ENCODE results near the gene CRLF2. TPM values are rescaled to one million over a fixed set of nuclear protein-coding genes. Genes with fewer than 3 reads are reported as not detected.
"Not testable (repeated sequence)": the region's sequence is repeated elsewhere in the genome, so short reads cannot be mapped to it uniquely, and the experiment has no call there.

The CRLF2 gene
- total and polyA plus RNA-seq, 2 donors (not counting 3 experiments of a cell fraction or from before 2014, with no cell fraction given) = not detected

GRCh38 chrX:1231850-1232465 is 19.5 kb upstream of the CRLF2 start:
- Histone ChIP-seq H3K4me2 (ENCODE audit: insufficient read depth, low read length) (no peak overlapping the region), H3K36me3 (ENCODE audit: control insufficient read depth in 2 of 2, extremely low read depth in 1 of 2, insufficient read depth in 2 of 2, low read length in 2 of 2) (no peaks in the 10 kb centered on the region), H4K20me1 (replicated peaks; ENCODE audit: control insufficient read depth, extremely low read depth, insufficient read depth, low read length) (no peaks in the 10 kb centered on the region), H2AFZ (ENCODE audit: low read depth, low read length) (no peak overlapping the region), H3K9ac (replicated peaks; ENCODE audit: extremely low read depth, insufficient read depth, low read length) (no peak overlapping the region), H3K27ac (ENCODE audit: insufficient read depth, low read depth, low read length) (no peak overlapping the region), H3K9me1 (replicated peaks; ENCODE audit: control insufficient read depth, extremely low read depth, insufficient read depth, low read length) (no peaks in the 10 kb centered on the region), H3K4me1 (ENCODE audit: control insufficient read depth, extremely low read depth, insufficient read depth, low read length) (no peaks in the 10 kb centered on the region), H3K27me3 (ENCODE audit: control insufficient read depth in 2 of 2, insufficient read depth in 2 of 2, low read length in 2 of 2) (no peaks in the 10 kb centered on the region), H3K4me3 (replicated peaks in 1 of 3; ENCODE audit: insufficient read depth in 1 of 3, low read depth in 1 of 3, low read length in 3 of 3) (no peak overlapping the region), H3K79me2 (ENCODE audit: control insufficient read depth, insufficient read depth, low read length) (no peaks in the 10 kb centered on the region), H3K9me3 (replicated peaks; ENCODE audit: control insufficient read depth, insufficient read depth, low read length) (no peaks in the 10 kb centered on the region)
- dilution Hi-C loops (cut with MboI; ENCODE audit: extremely low pct_ligation_motif_present, low sequenced_read_pairs) = no loop called here
- intact Hi-C loops (cut with micrococcal nuclease) = no loop called here
- no peak for FAIRE-seq
- no peak for DNase-seq (ENCODE audit: low read depth, low spot score)
- BruUV-seq (replicated peaks) = no TSS peak
- CTCF ChIA-PET = no interaction called here
- no peak for TF ChIP-seq FOS (IDR thresholded peaks at IDR 0.05; ENCODE audit: borderline replicate concordance, insufficient read depth, low read length)
- no peak for TF ChIP-seq EZH2 (IDR thresholded peaks at IDR 0.05; ENCODE audit: borderline replicate concordance, low read depth, low read length, severe bottlenecking)
- TF ChIP-seq MYC (IDR thresholded peaks at IDR 0.05; ENCODE audit: low read depth, low read length) = no peak
- TF ChIP-seq CTCF (IDR thresholded peaks at IDR 0.05; ENCODE audit: extremely low read depth in 1 of 2, insufficient read depth in 1 of 2, low read depth in 1 of 2, low read length in 2 of 2) = no peak
- no peak for TF ChIP-seq GATA2 (IDR thresholded peaks at IDR 0.05; ENCODE audit: insufficient read depth, insufficient read length, low read depth, low read length)
- TF ChIP-seq POLR2A (IDR thresholded peaks at IDR 0.05; ENCODE audit: low read depth, low read length) = no peak
- POLR2A ChIA-PET = no interaction called here

GRCh38 chrX:1228101-1228500 is 15.7 kb upstream of the CRLF2 start:
- H3K4me1 ChIP-seq (ENCODE audit: control insufficient read depth, extremely low read depth, insufficient read depth, low read length); H3K4me3 ChIP-seq (replicated peaks in 1 of 3; ENCODE audit: insufficient read depth in 1 of 3, low read depth in 1 of 3, low read length in 3 of 3); dilution Hi-C loops (cut with MboI; ENCODE audit: extremely low pct_ligation_motif_present, low sequenced_read_pairs); H3K9ac ChIP-seq (replicated peaks; ENCODE audit: extremely low read depth, insufficient read depth, low read length); H3K4me2 ChIP-seq (ENCODE audit: insufficient read depth, low read length); DNase-seq (ENCODE audit: low read depth, low spot score); POLR2A ChIA-PET; H3K27ac ChIP-seq (ENCODE audit: insufficient read depth, low read depth, low read length); H4K20me1 ChIP-seq (replicated peaks; ENCODE audit: control insufficient read depth, extremely low read depth, insufficient read depth, low read length); FAIRE-seq; CTCF ChIA-PET; H3K9me3 ChIP-seq (replicated peaks; ENCODE audit: control insufficient read depth, insufficient read depth, low read length); BruUV-seq (replicated peaks); H3K27me3 ChIP-seq (ENCODE audit: control insufficient read depth in 2 of 2, insufficient read depth in 2 of 2, low read length in 2 of 2); H3K79me2 ChIP-seq (ENCODE audit: control insufficient read depth, insufficient read depth, low read length); H3K36me3 ChIP-seq (ENCODE audit: control insufficient read depth in 2 of 2, extremely low read depth in 1 of 2, insufficient read depth in 2 of 2, low read length in 2 of 2); intact Hi-C loops (cut with micrococcal nuclease); H2AFZ ChIP-seq (ENCODE audit: low read depth, low read length); H3K9me1 ChIP-seq (replicated peaks; ENCODE audit: control insufficient read depth, extremely low read depth, insufficient read depth, low read length): not testable (repeated sequence)
